Mononuclear cell (primary cell): ENCODE measurements around the gene GTPBP4. TPM values are rescaled to one million over a fixed set of nuclear protein-coding genes. Genes with fewer than 3 reads are reported as not detected.
A peak's percentile ranks its signal among the peaks of the same experiment; 100 is the strongest.
"Not testable (repeated sequence)": the region's sequence is repeated elsewhere in the genome, so short reads cannot be mapped to it uniquely, and the experiment has no call there.

Experiments
- H3K27me3 ChIP-seq: 2 replicates; pipeline ENCODE4 v1.6.0; 2011; ENCODE audit warnings: low read length, control low read depth; ENCODE audit not compliant: insufficient read depth
- H3K4me1 ChIP-seq: 2 replicates; pipeline ENCODE4 v1.5.1; 2011; ENCODE audit warnings: mild to moderate bottlenecking, low read length, control low read depth; ENCODE audit not compliant: insufficient read depth
- H3K4me3 ChIP-seq: 2 replicates; pipeline ENCODE4 v1.5.1; 2011; ENCODE audit warnings: mild to moderate bottlenecking, low read length, moderate library complexity
- H3K9me3 ChIP-seq: 2 replicates; pipeline ENCODE4 v1.5.1; 2011; ENCODE audit warnings: low read depth, mild to moderate bottlenecking, control low read depth, low read length
- total RNA-seq: library from RNA; depleted of rRNA; stranded (reverse); fragments of >200 nt; gene quantifications from one replicate; pipeline ENCODE4 v1.2.3, GENCODE V29; 2012

Gene GTPBP4
- total RNA-seq, 1 donor = 42.3 TPM

DNA sequence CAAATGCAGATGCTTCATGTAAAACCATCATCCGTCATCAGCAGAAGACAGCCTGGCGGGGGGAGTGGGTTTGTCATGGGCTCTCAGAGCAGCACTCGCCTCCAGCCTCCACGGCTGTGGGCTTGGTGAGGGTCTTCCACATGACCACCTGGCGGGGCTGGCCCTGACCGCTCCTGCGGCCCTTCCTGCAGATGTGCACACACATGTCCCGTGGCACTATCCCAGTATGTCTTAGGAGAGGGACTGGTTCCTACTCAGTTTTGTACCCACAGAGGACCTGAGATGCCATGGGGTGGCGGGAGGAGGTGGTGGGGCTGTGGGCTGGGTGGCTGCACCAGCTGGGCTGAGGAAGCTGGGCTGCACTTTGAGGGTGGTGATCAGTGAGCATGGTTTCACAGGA lies 32.7 kb downstream of the GTPBP4 start:
- Histone ChIP-seq H3K4me3 (no peak overlapping the region), H3K4me1 (no peaks in the 10 kb centered on the region), H3K27me3 (no peaks in the 10 kb centered on the region), H3K9me3 (no peaks in the 10 kb centered on the region)

DNA sequence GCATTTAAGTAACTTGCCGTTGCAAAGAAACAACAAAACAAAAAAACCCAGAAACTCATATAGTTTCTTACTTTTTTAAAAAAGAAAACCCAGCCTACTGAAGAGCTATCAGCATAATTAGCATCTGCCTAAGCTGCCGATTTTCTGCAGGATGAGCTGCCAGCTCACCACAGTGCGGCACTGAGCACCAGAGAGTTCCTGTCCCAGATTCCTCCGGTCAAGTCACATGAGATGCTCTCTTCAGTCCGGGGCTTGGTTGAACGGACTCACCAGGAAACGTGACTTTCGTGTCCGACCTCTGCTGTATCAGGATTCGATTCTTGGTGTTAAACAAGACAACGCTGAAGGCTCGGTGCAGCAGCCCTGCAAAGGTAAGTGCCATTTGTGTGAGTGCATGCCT lies 34.2 kb downstream of the GTPBP4 start:
- Histone ChIP-seq H3K4me1 (no peaks in the 10 kb centered on the region), H3K9me3 (no peaks in the 10 kb centered on the region), H3K4me3 (no peak overlapping the region), H3K27me3 (no peaks in the 10 kb centered on the region)

DNA sequence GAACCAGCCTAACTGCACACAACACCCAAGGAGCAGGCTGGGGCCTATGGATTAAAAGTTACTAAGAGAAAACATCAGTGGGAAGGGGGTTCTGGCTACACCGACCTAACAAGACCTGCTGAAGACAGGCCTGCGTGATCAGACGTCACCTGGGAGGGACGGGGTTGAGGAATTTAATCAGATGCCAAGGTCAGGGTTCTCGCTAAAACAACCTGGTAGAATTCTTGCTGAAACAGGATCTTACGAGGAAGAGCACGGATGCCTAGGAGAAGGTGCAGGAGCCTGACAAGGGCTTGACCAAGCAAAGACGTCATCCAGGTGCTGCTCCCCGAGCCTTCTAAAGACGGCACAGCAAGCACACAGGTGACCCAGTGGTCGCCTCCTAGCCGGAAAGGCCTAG lies 35.9 kb downstream of the GTPBP4 start:
- Histone ChIP-seq H3K4me3 (no peak overlapping the region), H3K27me3 (no peaks in the 10 kb centered on the region), H3K9me3 (no peaks in the 10 kb centered on the region), H3K4me1 (no peaks in the 10 kb centered on the region)

- Histone ChIP-seq H3K4me3 (no peak within 1 kb of the TSS), H3K4me1 (no peaks in the 10 kb centered on the region), H3K27me3 (no peaks in the 10 kb centered on the region), H3K9me3 (no peaks in the 10 kb centered on the region)
These were observed 37.4 kb downstream of the GTPBP4 start, which contains the start of gene IDI2 for GRCh38 chr10:1025683-1026082. TSS of gene IDI2 (minus strand) at chr10:1025859. CDS start at chr10:1024723, 1,136 bp downstream.

- Histone ChIP-seq H3K27me3 (no peaks in the 10 kb centered on the region), H3K4me1 (no peaks in the 10 kb centered on the region), H3K4me3 (no peak overlapping the region), H3K9me3 (no peaks in the 10 kb centered on the region)
These were observed 38.3 kb downstream of the GTPBP4 start for GRCh38 chr10:1026578-1026977.

GRCh38 chr10:1029838-1030237 lies 41.6 kb downstream of the GTPBP4 start:
- Histone ChIP-seq H3K9me3 (no peaks in the 10 kb centered on the region), H3K4me3 (no peak overlapping the region), H3K27me3 (no peaks in the 10 kb centered on the region), H3K4me1 (no peaks in the 10 kb centered on the region)

DNA sequence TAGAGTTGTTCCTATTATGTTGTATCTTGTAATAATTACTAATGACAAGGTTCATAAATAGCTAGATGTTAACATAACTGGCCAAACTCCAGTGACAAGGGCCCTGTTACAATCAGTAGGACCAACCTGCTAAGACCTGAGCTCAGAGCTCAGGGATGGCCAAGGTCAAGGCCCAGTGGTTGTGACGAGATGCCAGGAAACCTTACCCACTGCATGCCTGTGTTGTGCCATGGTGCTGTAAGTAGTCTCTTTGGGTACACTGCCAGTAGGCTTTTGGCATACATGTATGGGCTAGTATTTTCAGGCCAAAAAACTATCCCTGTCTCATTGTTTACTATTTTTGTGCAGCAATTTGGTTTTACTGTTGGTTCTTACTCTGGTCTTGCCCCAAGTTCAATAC lies 45.4 kb downstream of the GTPBP4 start:
- Histone ChIP-seq H3K27me3 (no peaks in the 10 kb centered on the region), H3K4me1 (no peaks in the 10 kb centered on the region), H3K4me3 (no peak overlapping the region), H3K9me3 (no peaks in the 10 kb centered on the region)

DNA sequence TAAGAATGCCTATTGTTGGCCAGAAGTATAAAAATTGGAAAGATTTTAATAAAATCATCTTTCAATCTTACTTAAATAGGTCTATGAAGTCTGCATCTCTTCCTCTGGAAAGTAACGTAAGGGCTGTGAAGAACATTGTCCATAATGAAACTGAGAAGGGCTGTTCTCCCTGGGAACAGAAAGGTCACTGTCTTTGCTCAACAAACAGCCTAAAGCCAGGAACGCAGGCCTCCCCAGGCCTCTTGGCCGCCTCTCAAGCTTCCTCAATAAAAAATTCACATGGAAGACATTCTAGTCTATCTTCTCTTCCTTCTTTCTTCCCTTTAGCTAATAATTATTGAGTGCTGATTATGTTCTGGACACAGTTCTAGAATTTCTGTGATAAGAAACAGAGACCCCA lies 46.5 kb downstream of the GTPBP4 start:
- H3K4me1 ChIP-seq = no peaks in the 10 kb centered on the region
- H3K27me3 ChIP-seq = no peaks in the 10 kb centered on the region
- no peaks in the 10 kb centered on the region for H3K9me3 ChIP-seq
- H3K4me3 ChIP-seq = no peak overlapping the region

GRCh38 chr10:1035201-1035600 lies 47.0 kb downstream of the GTPBP4 start:
- no peaks in the 10 kb centered on the region for H3K27me3 ChIP-seq
- no peaks in the 10 kb centered on the region for H3K9me3 ChIP-seq
- no peak overlapping the region for H3K4me3 ChIP-seq

DNA sequence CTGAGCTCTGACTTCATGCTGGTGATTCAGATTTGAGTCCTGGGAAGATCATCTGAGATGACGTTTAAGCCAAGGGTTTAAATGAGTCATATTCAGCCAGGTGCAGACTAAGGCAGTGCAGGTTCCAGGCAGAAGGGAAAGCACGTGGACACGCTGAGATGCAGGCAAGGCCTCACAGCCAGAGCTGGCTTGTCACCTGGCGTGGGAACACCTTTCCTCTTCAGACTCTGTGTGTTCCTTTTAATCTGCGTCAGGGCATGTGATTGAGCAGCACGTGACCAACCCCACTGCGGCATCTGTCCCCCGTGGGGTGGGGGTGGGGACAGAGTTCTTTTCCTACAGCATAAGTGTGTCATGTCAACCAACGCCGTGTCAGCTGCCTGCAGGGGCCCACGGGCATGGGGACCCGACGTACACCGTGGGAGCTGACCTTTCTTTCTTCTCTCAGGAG lies 48.1 kb downstream of the GTPBP4 start:
- Histone ChIP-seq H3K9me3 (no peaks in the 10 kb centered on the region), H3K4me3 (no peak overlapping the region), H3K27me3 (no peaks in the 10 kb centered on the region), H3K4me1 (no peaks in the 10 kb centered on the region)

More at GRCh38 chr10:1035201-1035600, 47.0 kb downstream of the GTPBP4 start:
- no peaks in the 10 kb centered on the region for H3K4me1 ChIP-seq

- no peaks in the 10 kb centered on the region for H3K27me3 ChIP-seq
- no peaks in the 10 kb centered on the region for H3K9me3 ChIP-seq
- H3K4me1 ChIP-seq = no peaks in the 10 kb centered on the region
- H3K4me3 ChIP-seq = no peak overlapping the region
These were observed 48.9 kb downstream of the GTPBP4 start for GRCh38 chr10:1037098-1037497.

GRCh38 chr10:1038769-1039168 lies 50.5 kb downstream of the GTPBP4 start:
- not testable (repeated sequence) for H3K9me3 ChIP-seq, H3K27me3 ChIP-seq, H3K4me1 ChIP-seq, H3K4me3 ChIP-seq

DNA sequence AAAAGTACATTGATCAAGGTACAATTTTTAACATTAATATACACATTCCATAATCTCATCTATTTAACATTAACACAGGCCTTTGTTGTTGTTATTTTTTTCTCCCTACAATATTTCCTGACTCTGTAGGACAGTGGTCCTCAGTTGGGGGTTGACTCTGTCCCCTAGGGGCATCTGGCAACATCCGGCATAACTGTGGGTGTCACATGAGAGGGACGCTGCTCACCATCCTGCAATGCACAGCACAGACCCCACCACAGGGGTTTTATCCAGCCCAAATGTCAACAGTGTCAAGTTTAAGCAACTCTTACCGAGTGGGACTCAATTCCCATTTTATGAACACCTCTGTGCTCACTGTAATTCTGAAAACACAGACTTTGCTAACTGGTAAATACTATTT lies 51.9 kb downstream of the GTPBP4 start:
- no peak overlapping the region for H3K4me3 ChIP-seq

DNA sequence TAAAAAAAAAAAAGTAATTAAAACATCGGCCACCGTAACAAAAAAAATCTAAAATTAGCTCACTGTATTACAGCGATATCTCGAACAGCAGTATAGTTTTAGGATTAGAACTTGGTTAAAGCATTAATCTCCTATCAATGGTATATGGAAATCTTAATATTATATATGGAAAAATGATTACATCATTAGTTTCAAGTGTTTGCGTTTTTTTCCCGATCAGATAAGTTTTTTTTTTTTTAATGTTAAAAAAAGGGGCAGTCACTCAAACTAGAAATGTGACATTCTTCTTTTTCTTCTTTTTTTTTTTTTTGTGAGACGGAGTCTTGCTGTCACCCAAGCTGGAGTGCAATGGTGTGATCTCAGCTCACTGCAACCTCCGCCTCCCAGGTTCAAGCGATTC lies 53.3 kb downstream of the GTPBP4 start:
- H3K9me3 ChIP-seq = no peaks in the 10 kb centered on the region
- H3K27me3 ChIP-seq = no peaks in the 10 kb centered on the region
- H3K4me3 ChIP-seq = no peak overlapping the region
- peaks cover 35% of the 10 kb centered on the region for H3K4me1 ChIP-seq

More for the DNA sequence above, 51.9 kb downstream of the GTPBP4 start:
- H3K27me3 ChIP-seq = no peaks in the 10 kb centered on the region
- no peaks in the 10 kb centered on the region for H3K9me3 ChIP-seq
- H3K4me1 ChIP-seq = peaks cover 23% of the 10 kb centered on the region

GRCh38 chr10:1043532-1043995 lies 55.3 kb downstream of the GTPBP4 start:
- Histone ChIP-seq H3K4me3 (peak overlapping the region; percentile 30), H3K9me3 (no peaks in the 10 kb centered on the region), H3K4me1 (peaks cover 45% of the 10 kb centered on the region)

DNA sequence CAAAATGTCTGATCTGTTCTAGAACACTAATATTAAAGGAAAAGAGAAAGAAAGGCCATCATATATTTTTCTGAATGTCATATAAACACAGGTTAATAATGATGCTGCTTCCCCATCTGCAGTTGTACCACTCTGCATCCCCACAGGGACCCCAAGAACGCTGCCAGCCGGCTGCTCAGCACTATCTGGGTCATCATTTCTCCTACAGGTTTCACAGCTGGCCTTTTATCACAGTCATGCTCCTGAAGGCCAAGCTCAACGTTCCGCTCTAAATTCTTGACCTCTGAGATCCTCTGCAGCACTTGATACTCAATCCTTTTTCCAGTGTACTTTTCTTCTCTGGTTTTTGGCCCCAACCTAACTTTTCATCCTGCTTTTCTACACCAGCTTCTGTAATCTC lies 55.9 kb downstream of the GTPBP4 start:
- peaks cover 45% of the 10 kb centered on the region for H3K4me1 ChIP-seq
- H3K27me3 ChIP-seq = no peaks in the 10 kb centered on the region
- no peaks in the 10 kb centered on the region for H3K9me3 ChIP-seq
- peak overlapping the region; percentile 30 for H3K4me3 ChIP-seq

More at GRCh38 chr10:1043532-1043995, 55.3 kb downstream of the GTPBP4 start:
- H3K27me3 ChIP-seq = no peaks in the 10 kb centered on the region
